GM19193 (cell line): ENCODE measurements around the gene NDUFC2.

Source experiments
- POLR2A ChIP-seq: IDR thresholded peaks from 4 replicates; pipeline ENCODE4 v1.6.1; 2011; ENCODE audit not compliant: insufficient read depth, insufficient read length; ENCODE audit errors: extremely low read depth

NDUFC2 gene

GRCh38 chr11:78061921-78062311 is 17.7 kb downstream of the NDUFC2 start:
- TF ChIP-seq POLR2A = no peak

- no peak for TF ChIP-seq POLR2A
Measured at GRCh38 chr11:78061088-78061920, 18.4 kb downstream of the NDUFC2 start.

GRCh38 chr11:78060533-78060932 is 19.1 kb downstream of the NDUFC2 start:
- TF ChIP-seq POLR2A = no peak

GRCh38 chr11:78057462-78058055 is 22.1 kb downstream of the NDUFC2 start:
- no peak for TF ChIP-seq POLR2A

- no peak for TF ChIP-seq POLR2A
Measured at GRCh38 chr11:78056093-78056492, 23.6 kb downstream of the NDUFC2 start.

- no peak for TF ChIP-seq POLR2A
Measured at GRCh38 chr11:78054971-78055370, 24.7 kb downstream of the NDUFC2 start.

GRCh38 chr11:78050964-78051831 is 28.5 kb downstream of the NDUFC2 start:
- TF ChIP-seq POLR2A = no peak

- TF ChIP-seq POLR2A = no peak
Measured at GRCh38 chr11:78049348-78049747, 30.3 kb downstream of the NDUFC2 start.

- no peak for TF ChIP-seq POLR2A
Measured at GRCh38 chr11:78048561-78048960, 31.1 kb downstream of the NDUFC2 start.

GRCh38 chr11:78046486-78046854 is 33.2 kb downstream of the NDUFC2 start:
- TF ChIP-seq POLR2A = no peak

- TF ChIP-seq POLR2A = no peak
Measured at GRCh38 chr11:78045851-78046485, 33.7 kb downstream of the NDUFC2 start.

GRCh38 chr11:78044706-78045105 is 35.0 kb downstream of the NDUFC2 start:
- no peak for TF ChIP-seq POLR2A

GRCh38 chr11:78041843-78042440 is 37.7 kb downstream of the NDUFC2 start:
- TF ChIP-seq POLR2A = no peak

GRCh38 chr11:78040691-78041379 is 38.8 kb downstream of the NDUFC2 start:
- TF ChIP-seq POLR2A = no peak
